ENCODE measurements around the gene CHAC1. TPM values are rescaled to one million over a fixed set of nuclear protein-coding genes. Genes with fewer than 3 reads are reported as not detected.

CHAC1 gene
- total RNA-seq, 2 experiments from 2014 or later, result 40.4 to 55.6 TPM

GRCh38 chr15:40999190-40999589 is 45.9 kb downstream of the CHAC1 start:
- no peak overlapping the region for H2AFZ ChIP-seq (ENCODE audit: low read length)
- no peaks in the 10 kb centered on the region for H4K20me1 ChIP-seq (ENCODE audit: insufficient read depth, low read length)
- peaks cover 87% of the 10 kb centered on the region for H3K36me3 ChIP-seq (ENCODE audit: insufficient read depth, low read length)
- no peak for DNase-seq (ENCODE audit: low spot score)
- H3K9me2 ChIP-seq (ENCODE audit: insufficient read depth, low read length), result no peaks in the 10 kb centered on the region
- TF ChIP-seq CTCF (conservative IDR thresholded peaks at IDR 0.05; ENCODE audit: low read length) (no peak), EZH2phosphoT487 (IDR thresholded peaks at IDR 0.05; ENCODE audit: borderline replicate concordance, low read depth, low read length) (no peak)
- H3K27ac ChIP-seq (ENCODE audit: low read depth, low read length, poor library complexity, severe bottlenecking), result no peak overlapping the region
- no peak overlapping the region for H3K4me2 ChIP-seq (ENCODE audit: low read length)
- no peaks in the 10 kb centered on the region for H3K4me1 ChIP-seq (ENCODE audit: insufficient read depth, low read length, poor library complexity, severe bottlenecking)
- POLR2A ChIA-PET, result no interaction called here
- no peaks in the 10 kb centered on the region for H3K79me2 ChIP-seq (ENCODE audit: insufficient read depth, low read depth, low read length)
- H3K4me3 ChIP-seq (ENCODE audit: low read depth, low read length, poor library complexity, severe bottlenecking), result no peak overlapping the region
- intact Hi-C loops (cut with micrococcal nuclease; ENCODE audit: unreplicated experiment), result no loop called here
- CTCF ChIA-PET (ENCODE audit: unreplicated experiment), result no interaction called here
- H3K9me3 ChIP-seq (ENCODE audit: low read length), result no peaks in the 10 kb centered on the region
- BruUV-seq (replicated peaks), result no TSS peak

- Histone ChIP-seq H3K4me2 (ENCODE audit: low read length) (no peak overlapping the region), H3K9me2 (ENCODE audit: insufficient read depth, low read length) (no peaks in the 10 kb centered on the region), H3K79me2 (ENCODE audit: insufficient read depth, low read depth, low read length) (no peaks in the 10 kb centered on the region), H4K20me1 (ENCODE audit: insufficient read depth, low read length) (no peaks in the 10 kb centered on the region), H3K9me3 (ENCODE audit: low read length) (no peaks in the 10 kb centered on the region), H3K36me3 (ENCODE audit: insufficient read depth, low read length) (peaks cover 86% of the 10 kb centered on the region), H2AFZ (ENCODE audit: low read length) (no peak overlapping the region), H3K4me3 (ENCODE audit: low read depth, low read length, poor library complexity, severe bottlenecking) (no peak overlapping the region), H3K27ac (ENCODE audit: low read depth, low read length, poor library complexity, severe bottlenecking) (no peak overlapping the region), H3K4me1 (ENCODE audit: insufficient read depth, low read length, poor library complexity, severe bottlenecking) (no peaks in the 10 kb centered on the region)
- CTCF ChIA-PET (ENCODE audit: unreplicated experiment), result no interaction called here
- no TSS peak for BruUV-seq (replicated peaks)
- POLR2A ChIA-PET, result no interaction called here
- DNase-seq (ENCODE audit: low spot score), result no peak
- intact Hi-C loops (cut with micrococcal nuclease; ENCODE audit: unreplicated experiment), result no loop called here
- TF ChIP-seq EZH2phosphoT487 (IDR thresholded peaks at IDR 0.05; ENCODE audit: borderline replicate concordance, low read depth, low read length) (no peak), CTCF (conservative IDR thresholded peaks at IDR 0.05; ENCODE audit: low read length) (no peak)
Observed at GRCh38 chr15:41001524-41002214, 48.4 kb downstream of the CHAC1 start.

- TF ChIP-seq CTCF (conservative IDR thresholded peaks at IDR 0.05; ENCODE audit: low read length), result no peak
- TF ChIP-seq EZH2phosphoT487 (IDR thresholded peaks at IDR 0.05; ENCODE audit: borderline replicate concordance, low read depth, low read length), result no peak
- no peaks in the 10 kb centered on the region for H4K20me1 ChIP-seq (ENCODE audit: insufficient read depth, low read length)
- H2AFZ ChIP-seq (ENCODE audit: low read length), result no peak overlapping the region
- no peaks in the 10 kb centered on the region for H3K4me1 ChIP-seq (ENCODE audit: insufficient read depth, low read length, poor library complexity, severe bottlenecking)
- peaks cover 74% of the 10 kb centered on the region for H3K36me3 ChIP-seq (ENCODE audit: insufficient read depth, low read length)
- H3K4me2 ChIP-seq (ENCODE audit: low read length), result no peak overlapping the region
- H3K27ac ChIP-seq (ENCODE audit: low read depth, low read length, poor library complexity, severe bottlenecking), result no peak overlapping the region
- H3K9me2 ChIP-seq (ENCODE audit: insufficient read depth, low read length), result no peaks in the 10 kb centered on the region
- intact Hi-C loops (cut with micrococcal nuclease; ENCODE audit: unreplicated experiment), result no loop called here
- CTCF ChIA-PET (ENCODE audit: unreplicated experiment), result no interaction called here
- H3K79me2 ChIP-seq (ENCODE audit: insufficient read depth, low read depth, low read length), result no peaks in the 10 kb centered on the region
- no peak for DNase-seq (ENCODE audit: low spot score)
- H3K9me3 ChIP-seq (ENCODE audit: low read length), result no peaks in the 10 kb centered on the region
- H3K4me3 ChIP-seq (ENCODE audit: low read depth, low read length, poor library complexity, severe bottlenecking), result no peak overlapping the region
- no TSS peak for BruUV-seq (replicated peaks)
- POLR2A ChIA-PET, result interaction anchor here (0.6 to 0.9 kb wide), 2 partner anchors 22 to 30 kb away, joined by 3 read pairs; no protein-coding TSS in a partner anchor
Observed at GRCh38 chr15:41004490-41004889, 51.2 kb downstream of the CHAC1 start.

All from OCI-LY7 (cell line).